ENCODE measurements around the gene EFNB1. TPM values are rescaled to one million over a fixed set of nuclear protein-coding genes. Genes with fewer than 3 reads are reported as not detected.

Gene EFNB1
- total and polyA plus RNA-seq, 2 donors (not counting 1 experiment from before 2014, with no cell fraction given), result 1.5 to 3.2 TPM

- no peaks in the 10 kb centered on the region for H3K27me3 Mint-ChIP-seq
- no peak overlapping the region for H3K27ac Mint-ChIP-seq
- no peak overlapping the region for H3K4me3 Mint-ChIP-seq
Observed at GRCh38 chrX:68842351-68842750, 13.5 kb downstream of the EFNB1 start.

GRCh38 chrX:68842781-68843581 is 14.2 kb downstream of the EFNB1 start:
- H4K20me1 ChIP-seq (ENCODE audit: control insufficient read depth, insufficient read depth, low read length, poor library complexity, severe bottlenecking), result no peaks in the 10 kb centered on the region
- Mint-ChIP-seq H3K27ac (no peak overlapping the region), H3K27me3 (no peaks in the 10 kb centered on the region), H3K4me1 (no peaks in the 10 kb centered on the region), H3K4me3 (no peak overlapping the region), H3K9me3 (ENCODE audit: insufficient read depth) (no peaks in the 10 kb centered on the region)
- intact Hi-C loops (cut with micrococcal nuclease), result no loop called here
- H3K27ac ChIP-seq (ENCODE audit: low read length in 2 of 2), result no peak overlapping the region
- peaks cover 0 to 2% of the 10 kb centered on the region in 2 experiments for H3K36me3 ChIP-seq (replicated peaks in 1 of 2; ENCODE audit: control extremely low read depth in 1 of 2, control insufficient read depth in 1 of 2, extremely low read depth in 1 of 2, insufficient read depth in 2 of 2, low read length in 1 of 2)
- no peak overlapping the region for H2AFZ ChIP-seq (ENCODE audit: insufficient read depth, low read depth, low read length, poor library complexity, severe bottlenecking)
- no peaks in the 10 kb centered on the region for H3K27me3 ChIP-seq (replicated peaks in 1 of 4; ENCODE audit: control extremely low read depth in 1 of 4, control insufficient read depth in 3 of 4, insufficient read depth in 4 of 4, low read length in 3 of 4)
- H3K4me1 ChIP-seq (ENCODE audit: control insufficient read depth in 2 of 2, insufficient read depth in 2 of 2, low read length in 2 of 2), result no peaks in the 10 kb centered on the region
- H3K79me2 ChIP-seq (ENCODE audit: control insufficient read depth, insufficient read depth, low read length), result no peaks in the 10 kb centered on the region
- no peaks in the 10 kb centered on the region for H3K9me3 ChIP-seq (ENCODE audit: control extremely low read depth in 1 of 3, control insufficient read depth in 2 of 3, insufficient read depth in 1 of 3, low read length in 2 of 3)
- CTCF ChIA-PET, result no interaction called here
- TF ChIP-seq, protein P1, sequence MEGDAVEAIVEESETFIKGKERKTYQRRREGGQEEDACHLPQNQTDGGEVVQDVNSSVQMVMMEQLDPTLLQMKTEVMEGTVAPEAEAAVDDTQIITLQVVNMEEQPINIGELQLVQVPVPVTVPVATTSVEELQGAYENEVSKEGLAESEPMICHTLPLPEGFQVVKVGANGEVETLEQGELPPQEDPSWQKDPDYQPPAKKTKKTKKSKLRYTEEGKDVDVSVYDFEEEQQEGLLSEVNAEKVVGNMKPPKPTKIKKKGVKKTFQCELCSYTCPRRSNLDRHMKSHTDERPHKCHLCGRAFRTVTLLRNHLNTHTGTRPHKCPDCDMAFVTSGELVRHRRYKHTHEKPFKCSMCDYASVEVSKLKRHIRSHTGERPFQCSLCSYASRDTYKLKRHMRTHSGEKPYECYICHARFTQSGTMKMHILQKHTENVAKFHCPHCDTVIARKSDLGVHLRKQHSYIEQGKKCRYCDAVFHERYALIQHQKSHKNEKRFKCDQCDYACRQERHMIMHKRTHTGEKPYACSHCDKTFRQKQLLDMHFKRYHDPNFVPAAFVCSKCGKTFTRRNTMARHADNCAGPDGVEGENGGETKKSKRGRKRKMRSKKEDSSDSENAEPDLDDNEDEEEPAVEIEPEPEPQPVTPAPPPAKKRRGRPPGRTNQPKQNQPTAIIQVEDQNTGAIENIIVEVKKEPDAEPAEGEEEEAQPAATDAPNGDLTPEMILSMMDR (IDR thresholded peaks at IDR 0.05), result no peak
- no peak for TF ChIP-seq EZH2 (IDR thresholded peaks at IDR 0.05; ENCODE audit: borderline replicate concordance, insufficient read depth, low read depth, low read length, poor library complexity, severe bottlenecking)
- WGBS (ENCODE audit: insufficient coverage), result 28% methylated on average over 6 of the region's 12 CpGs
- H3K4me3 ChIP-seq (ENCODE audit: control extremely low read depth in 1 of 5, extremely low read depth in 1 of 5, insufficient read depth in 1 of 5, low read depth in 2 of 5, low read length in 4 of 5), result no peak overlapping the region
- ATAC-seq (ENCODE audit: low read depth) (no peak), DNase-seq (no peak)
- no peak overlapping the region for H3K4me2 ChIP-seq (replicated peaks; ENCODE audit: low read depth, low read length, poor library complexity, severe bottlenecking)
- no peak overlapping the region for H3K9ac ChIP-seq (ENCODE audit: low read length)
- POLR2A ChIA-PET, result no interaction called here

More at GRCh38 chrX:68842351-68842750, 13.5 kb downstream of the EFNB1 start:
- Histone ChIP-seq H3K4me1 (ENCODE audit: control insufficient read depth in 2 of 2, insufficient read depth in 2 of 2, low read length in 2 of 2) (no peaks in the 10 kb centered on the region), H3K27me3 (replicated peaks in 1 of 4; ENCODE audit: control extremely low read depth in 1 of 4, control insufficient read depth in 3 of 4, insufficient read depth in 4 of 4, low read length in 3 of 4) (no peaks in the 10 kb centered on the region), H3K27ac (ENCODE audit: low read length in 2 of 2) (no peak overlapping the region), H3K79me2 (ENCODE audit: control insufficient read depth, insufficient read depth, low read length) (no peaks in the 10 kb centered on the region), H3K9ac (ENCODE audit: low read length) (no peak overlapping the region), H3K4me3 (ENCODE audit: control extremely low read depth in 1 of 5, extremely low read depth in 1 of 5, insufficient read depth in 1 of 5, low read depth in 2 of 5, low read length in 4 of 5) (no peak overlapping the region), H3K36me3 (replicated peaks in 1 of 2; ENCODE audit: control extremely low read depth in 1 of 2, control insufficient read depth in 1 of 2, extremely low read depth in 1 of 2, insufficient read depth in 2 of 2, low read length in 1 of 2) (peaks cover 0 to 2% of the 10 kb centered on the region in 2 experiments), H3K9me3 (ENCODE audit: control extremely low read depth in 1 of 3, control insufficient read depth in 2 of 3, insufficient read depth in 1 of 3, low read length in 2 of 3) (no peaks in the 10 kb centered on the region), H2AFZ (ENCODE audit: insufficient read depth, low read depth, low read length, poor library complexity, severe bottlenecking) (no peak overlapping the region), H3K4me2 (replicated peaks; ENCODE audit: low read depth, low read length, poor library complexity, severe bottlenecking) (no peak overlapping the region), H4K20me1 (ENCODE audit: control insufficient read depth, insufficient read depth, low read length, poor library complexity, severe bottlenecking) (no peaks in the 10 kb centered on the region)
- ChIA-PET CTCF (no interaction called here), POLR2A (no interaction called here)
- WGBS (ENCODE audit: insufficient coverage), result 80% methylated on average over 1 of the region's 2 CpGs
- Mint-ChIP-seq H3K4me1 (no peaks in the 10 kb centered on the region), H3K9me3 (ENCODE audit: insufficient read depth) (no peaks in the 10 kb centered on the region)
- ATAC-seq (ENCODE audit: low read depth) (no peak), DNase-seq (no peak)
- intact Hi-C loops (cut with micrococcal nuclease), result no loop called here
- TF ChIP-seq, protein P1 (IDR thresholded peaks at IDR 0.05), result no peak
- TF ChIP-seq EZH2 (IDR thresholded peaks at IDR 0.05; ENCODE audit: borderline replicate concordance, insufficient read depth, low read depth, low read length, poor library complexity, severe bottlenecking), result no peak
